Gastroesophageal sphincter (tissue), 3 donors: Measurements from ENCODE around the gene STK32A.

ENCODE experiments used
- POLR2A ChIP-seq, 2 donors: fragments of 450-650 bp; IDR thresholded peaks; one replicate each; pipeline ENCODE4 v1.6.1; 2017; ENCODE audit warnings: antibody characterized with exemption in 2 of 2, mild to moderate bottlenecking in 2 of 2, moderate library complexity in 1 of 2
- POLR2AphosphoS5 ChIP-seq: sonication (generic); formaldehyde crosslinking; IDR thresholded peaks from one replicate; pipeline ENCODE4 v1.6.1; 2017; ENCODE audit warnings: antibody characterized with exemption
- TF ChIP-seq, protein P1 (sequence below), 4 experiments: fragments of 200-600 bp in 2 of 4; fragments of 450-650 bp in 2 of 4; sonication (generic) in 1 of 4; IDR thresholded peaks; one replicate each; pipeline ENCODE4 v1.5.1; 2017 to 2019; ENCODE audit warnings: antibody characterized with exemption in 4 of 4, mild to moderate bottlenecking in 2 of 4, moderate library complexity in 2 of 4

DNA sequence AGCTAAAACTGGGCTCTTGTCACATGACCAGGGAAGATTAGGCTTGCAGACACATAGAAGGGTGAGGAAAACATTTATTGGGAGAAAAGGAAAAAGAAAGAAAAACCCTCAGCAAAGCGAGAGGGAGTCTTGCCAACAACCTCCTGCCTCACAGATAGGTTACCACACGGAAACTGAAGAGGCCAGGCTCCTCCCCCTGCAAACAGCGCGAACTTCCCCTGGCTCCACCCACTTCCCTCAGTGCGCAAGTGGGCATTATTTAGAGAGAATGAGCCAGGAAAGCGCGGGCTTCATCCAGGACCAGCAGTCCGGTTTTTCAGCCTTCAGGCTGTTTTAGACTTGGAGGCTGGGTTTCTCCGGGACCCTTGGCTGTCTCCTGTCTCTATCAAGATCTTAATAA lies 70.3 kb downstream of the STK32A start:
- TF ChIP-seq POLR2A (IDR thresholded peaks at IDR 0.05): no peak
- TF ChIP-seq, protein P1, sequence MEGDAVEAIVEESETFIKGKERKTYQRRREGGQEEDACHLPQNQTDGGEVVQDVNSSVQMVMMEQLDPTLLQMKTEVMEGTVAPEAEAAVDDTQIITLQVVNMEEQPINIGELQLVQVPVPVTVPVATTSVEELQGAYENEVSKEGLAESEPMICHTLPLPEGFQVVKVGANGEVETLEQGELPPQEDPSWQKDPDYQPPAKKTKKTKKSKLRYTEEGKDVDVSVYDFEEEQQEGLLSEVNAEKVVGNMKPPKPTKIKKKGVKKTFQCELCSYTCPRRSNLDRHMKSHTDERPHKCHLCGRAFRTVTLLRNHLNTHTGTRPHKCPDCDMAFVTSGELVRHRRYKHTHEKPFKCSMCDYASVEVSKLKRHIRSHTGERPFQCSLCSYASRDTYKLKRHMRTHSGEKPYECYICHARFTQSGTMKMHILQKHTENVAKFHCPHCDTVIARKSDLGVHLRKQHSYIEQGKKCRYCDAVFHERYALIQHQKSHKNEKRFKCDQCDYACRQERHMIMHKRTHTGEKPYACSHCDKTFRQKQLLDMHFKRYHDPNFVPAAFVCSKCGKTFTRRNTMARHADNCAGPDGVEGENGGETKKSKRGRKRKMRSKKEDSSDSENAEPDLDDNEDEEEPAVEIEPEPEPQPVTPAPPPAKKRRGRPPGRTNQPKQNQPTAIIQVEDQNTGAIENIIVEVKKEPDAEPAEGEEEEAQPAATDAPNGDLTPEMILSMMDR (IDR thresholded peaks at IDR 0.05): no peak
- TF ChIP-seq POLR2AphosphoS5: no peak
